Measurements from ENCODE around the gene SLC13A2.

GRCh38 chr17:28488533-28489276 is 15.3 kb downstream of the SLC13A2 start:
- no peak for TF ChIP-seq CTCF (IDR thresholded peaks at IDR 0.05)
- no peak for TF ChIP-seq POLR2AphosphoS5 (IDR thresholded peaks at IDR 0.05)

All from gastroesophageal sphincter (tissue), 3 donors.